Mesothelial cell of epicardium (in vitro differentiated cells): ENCODE measurements around the gene ADGRA3. TPM values are rescaled to one million over a fixed set of nuclear protein-coding genes. Genes with fewer than 3 reads are reported as not detected.

Experiments used
- DNase-seq, 2 experiments: peaks; one replicate each; pipeline ENCODE4 v3.0.0; 2021; ENCODE audit warnings: low spot score in 2 of 2; ENCODE audit not compliant: unreplicated experiment in 2 of 2
- H3K27ac Mint-ChIP-seq: 2 replicates; pipeline ENCODE4 v1.8.0; 2021; ENCODE audit warnings: mixed read lengths
- H3K27me3 Mint-ChIP-seq: 2 replicates; pipeline ENCODE4 v1.8.0; 2021; ENCODE audit warnings: low read depth, mixed read lengths
- H3K36me3 Mint-ChIP-seq: 2 replicates; pipeline ENCODE4 v1.8.0; 2021; ENCODE audit warnings: mixed read lengths
- H3K4me1 Mint-ChIP-seq: 2 replicates; pipeline ENCODE4 v1.8.0; 2021; ENCODE audit warnings: mixed read lengths
- H3K4me3 Mint-ChIP-seq: 2 replicates; pipeline ENCODE4 v1.8.0; 2021; ENCODE audit warnings: mild to moderate bottlenecking, moderate library complexity, mixed read lengths
- H3K9me3 Mint-ChIP-seq: 2 replicates; pipeline ENCODE4 v1.8.0; 2021; ENCODE audit warnings: mixed read lengths
- CTCF ChIP-seq: fragments of 200-600 bp; sonication (generic); IDR thresholded peaks from one replicate; pipeline ENCODE4 v1.5.0; 2021; ENCODE audit warnings: antibody characterized with exemption; ENCODE audit not compliant: unreplicated experiment
- total RNA-seq: library from RNA; stranded (reverse); gene quantifications from 3 replicates; pipeline ENCODE4 v1.2.1, GENCODE V29; 2021

Gene ADGRA3
- total RNA-seq, 1 donor from 2014 or later = 109 TPM

- peaks cover 11% of the 10 kb centered on the region for H3K36me3 Mint-ChIP-seq
- H3K9me3 Mint-ChIP-seq = peaks cover 30% of the 10 kb centered on the region
- H3K4me3 Mint-ChIP-seq = no peak overlapping the region
These were observed 16.3 kb upstream of the ADGRA3 start for GRCh38 chr4:22532117-22532516.

GRCh38 chr4:22531311-22532019 lies 15.6 kb upstream of the ADGRA3 start:
- Mint-ChIP-seq H3K36me3 (peaks cover 11% of the 10 kb centered on the region), H3K4me3 (no peak overlapping the region), H3K4me1 (no peaks in the 10 kb centered on the region), H3K27me3 (no peaks in the 10 kb centered on the region), H3K9me3 (peaks cover 28% of the 10 kb centered on the region), H3K27ac (no peak overlapping the region)
- DNase-seq = no peak
- TF ChIP-seq CTCF = no peak

More at GRCh38 chr4:22532117-22532516, 16.3 kb upstream of the ADGRA3 start:
- H3K27me3 Mint-ChIP-seq = no peaks in the 10 kb centered on the region
- TF ChIP-seq CTCF = no peak
- H3K4me1 Mint-ChIP-seq = no peaks in the 10 kb centered on the region
- no peak for DNase-seq
- no peak overlapping the region for H3K27ac Mint-ChIP-seq

GRCh38 chr4:22524895-22525294 lies 9.0 kb upstream of the ADGRA3 start:
- peaks cover 11% of the 10 kb centered on the region for H3K4me1 Mint-ChIP-seq
- H3K27ac Mint-ChIP-seq = no peak overlapping the region
- DNase-seq = no peak
- no peaks in the 10 kb centered on the region for H3K9me3 Mint-ChIP-seq
- no peaks in the 10 kb centered on the region for H3K36me3 Mint-ChIP-seq
- H3K27me3 Mint-ChIP-seq = no peaks in the 10 kb centered on the region
- H3K4me3 Mint-ChIP-seq = no peak overlapping the region
- TF ChIP-seq CTCF = no peak

GRCh38 chr4:22522706-22523501 lies 7.0 kb upstream of the ADGRA3 start:
- no peak overlapping the region for H3K27ac Mint-ChIP-seq
- peaks cover 3% of the 10 kb centered on the region for H3K36me3 Mint-ChIP-seq
- peaks cover 4% of the 10 kb centered on the region for H3K9me3 Mint-ChIP-seq
- no peak for TF ChIP-seq CTCF
- no peaks in the 10 kb centered on the region for H3K27me3 Mint-ChIP-seq
- no peak overlapping the region for H3K4me3 Mint-ChIP-seq
- DNase-seq = no peak
- peaks cover 11% of the 10 kb centered on the region for H3K4me1 Mint-ChIP-seq

- Mint-ChIP-seq H3K27me3 (no peaks in the 10 kb centered on the region), H3K4me3 (no peak overlapping the region), H3K27ac (peak overlapping the region; percentile 35), H3K4me1 (peaks cover 11% of the 10 kb centered on the region), H3K9me3 (peaks cover 4% of the 10 kb centered on the region), H3K36me3 (peaks cover 3% of the 10 kb centered on the region)
- no peak for DNase-seq
- TF ChIP-seq CTCF = no peak
These were observed 6.3 kb upstream of the ADGRA3 start for GRCh38 chr4:22522206-22522605.
